Progenitor cell of endocrine pancreas (in vitro differentiated cells): ENCODE measurements around the gene KCNC4. TPM values are rescaled to one million over a fixed set of nuclear protein-coding genes. Genes with fewer than 3 reads are reported as not detected.

ENCODE experiments used
- DNase-seq: peaks from one replicate; pipeline ENCODE4 v3.0.0; 2021; ENCODE audit warnings: low spot score; ENCODE audit not compliant: unreplicated experiment
- H3K27ac Mint-ChIP-seq: 2 replicates; pipeline ENCODE4 v1.8.0; 2021; ENCODE audit warnings: mild to moderate bottlenecking, moderate library complexity, mixed read lengths
- H3K27me3 Mint-ChIP-seq: 2 replicates; pipeline ENCODE4 v1.8.0; 2021; ENCODE audit warnings: mixed read lengths
- H3K36me3 Mint-ChIP-seq: 2 replicates; pipeline ENCODE4 v1.8.0; 2022; ENCODE audit warnings: mixed read lengths; ENCODE audit not compliant: insufficient read depth
- H3K4me1 Mint-ChIP-seq: 2 replicates; pipeline ENCODE4 v1.8.0; 2021; ENCODE audit warnings: low read depth, mixed read lengths
- H3K4me3 Mint-ChIP-seq: 2 replicates; pipeline ENCODE4 v1.8.0; 2021; ENCODE audit warnings: low read depth, mild to moderate bottlenecking, moderate library complexity, mixed read lengths
- H3K9me3 Mint-ChIP-seq: 2 replicates; pipeline ENCODE4 v1.8.0; 2021; ENCODE audit warnings: low read depth, mixed read lengths
- total RNA-seq: library from RNA; stranded (reverse); gene quantifications from 2 replicates; pipeline ENCODE4 v1.2.1, GENCODE V29; 2021
- TF ChIP-seq, protein P1 (sequence below): fragments of 200-600 bp; sonication (generic); IDR thresholded peaks from one replicate; pipeline ENCODE4 v1.5.0; 2021; ENCODE audit warnings: antibody characterized with exemption, mild to moderate bottlenecking; ENCODE audit not compliant: unreplicated experiment

The KCNC4 gene
- total RNA-seq, 1 donor from 2014 or later, result 1.5 TPM

DNA sequence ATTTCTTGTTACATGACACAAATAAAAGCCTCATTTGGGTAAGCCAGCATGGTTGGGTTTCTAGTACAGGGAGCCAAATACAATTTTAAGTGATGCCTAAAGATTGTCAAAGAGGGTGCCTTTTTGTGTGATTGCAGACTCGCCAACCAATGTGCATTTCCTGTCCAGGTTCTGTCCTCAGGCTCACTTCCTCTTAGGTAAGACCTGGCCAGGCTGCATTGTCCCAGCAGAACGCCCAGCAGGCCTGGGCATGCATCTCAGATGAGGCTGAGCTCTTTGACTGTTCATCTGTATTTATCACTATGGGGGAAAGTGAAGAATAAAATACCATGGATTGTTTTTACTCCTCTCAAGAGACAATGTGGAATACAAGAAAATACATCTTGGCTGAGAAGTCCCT is 49.7 kb downstream of the KCNC4 start:
- TF ChIP-seq, protein P1, sequence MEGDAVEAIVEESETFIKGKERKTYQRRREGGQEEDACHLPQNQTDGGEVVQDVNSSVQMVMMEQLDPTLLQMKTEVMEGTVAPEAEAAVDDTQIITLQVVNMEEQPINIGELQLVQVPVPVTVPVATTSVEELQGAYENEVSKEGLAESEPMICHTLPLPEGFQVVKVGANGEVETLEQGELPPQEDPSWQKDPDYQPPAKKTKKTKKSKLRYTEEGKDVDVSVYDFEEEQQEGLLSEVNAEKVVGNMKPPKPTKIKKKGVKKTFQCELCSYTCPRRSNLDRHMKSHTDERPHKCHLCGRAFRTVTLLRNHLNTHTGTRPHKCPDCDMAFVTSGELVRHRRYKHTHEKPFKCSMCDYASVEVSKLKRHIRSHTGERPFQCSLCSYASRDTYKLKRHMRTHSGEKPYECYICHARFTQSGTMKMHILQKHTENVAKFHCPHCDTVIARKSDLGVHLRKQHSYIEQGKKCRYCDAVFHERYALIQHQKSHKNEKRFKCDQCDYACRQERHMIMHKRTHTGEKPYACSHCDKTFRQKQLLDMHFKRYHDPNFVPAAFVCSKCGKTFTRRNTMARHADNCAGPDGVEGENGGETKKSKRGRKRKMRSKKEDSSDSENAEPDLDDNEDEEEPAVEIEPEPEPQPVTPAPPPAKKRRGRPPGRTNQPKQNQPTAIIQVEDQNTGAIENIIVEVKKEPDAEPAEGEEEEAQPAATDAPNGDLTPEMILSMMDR, result no peak
- DNase-seq, result no peak
- H3K36me3 Mint-ChIP-seq, result no peaks in the 10 kb centered on the region
- H3K4me3 Mint-ChIP-seq, result no peak overlapping the region
- H3K27ac Mint-ChIP-seq, result no peak overlapping the region
- H3K4me1 Mint-ChIP-seq, result peaks cover 9% of the 10 kb centered on the region
- peaks cover 30% of the 10 kb centered on the region for H3K27me3 Mint-ChIP-seq
- no peaks in the 10 kb centered on the region for H3K9me3 Mint-ChIP-seq

Other genes starting within 250 kb of the KCNC4 start
- gene AHCYL1, start 225.5 kb upstream of the KCNC4 start, total RNA-seq, result 90.2 and 101 TPM in 2 replicates
- 79.1 and 86.4 TPM in 2 replicates for gene STRIP1, start 175.7 kb upstream of the KCNC4 start, total RNA-seq
- 2.8 and 3.7 TPM in 2 replicates for gene ALX3, start 139.6 kb upstream of the KCNC4 start, total RNA-seq
- 0.20 TPM in 1 of 2 replicates, not detected in the other for gene UBL4B, start 97.9 kb upstream of the KCNC4 start, total RNA-seq
- 0.11 TPM in 1 of 2 replicates, not detected in the other for gene SLC6A17, start 59.8 kb upstream of the KCNC4 start, total RNA-seq
- gene RBM15, start 129.1 kb downstream of the KCNC4 start, total RNA-seq, result 31.6 and 31.9 TPM in 2 replicates
- gene SLC16A4, start 180.7 kb downstream of the KCNC4 start, total RNA-seq, result 0.46 and 1.0 TPM in 2 replicates
- gene LAMTOR5, start 197.4 kb downstream of the KCNC4 start, total RNA-seq, result 99.8 and 101 TPM in 2 replicates
- not detected in 2 replicates for gene PROK1, start 240.8 kb downstream of the KCNC4 start, total RNA-seq